ENCODE measurements around the gene AK2.
"Not testable (repeated sequence)": the region's sequence is repeated elsewhere in the genome, so short reads cannot be mapped to it uniquely, and the experiment has no call there.

The AK2 gene

DNA sequence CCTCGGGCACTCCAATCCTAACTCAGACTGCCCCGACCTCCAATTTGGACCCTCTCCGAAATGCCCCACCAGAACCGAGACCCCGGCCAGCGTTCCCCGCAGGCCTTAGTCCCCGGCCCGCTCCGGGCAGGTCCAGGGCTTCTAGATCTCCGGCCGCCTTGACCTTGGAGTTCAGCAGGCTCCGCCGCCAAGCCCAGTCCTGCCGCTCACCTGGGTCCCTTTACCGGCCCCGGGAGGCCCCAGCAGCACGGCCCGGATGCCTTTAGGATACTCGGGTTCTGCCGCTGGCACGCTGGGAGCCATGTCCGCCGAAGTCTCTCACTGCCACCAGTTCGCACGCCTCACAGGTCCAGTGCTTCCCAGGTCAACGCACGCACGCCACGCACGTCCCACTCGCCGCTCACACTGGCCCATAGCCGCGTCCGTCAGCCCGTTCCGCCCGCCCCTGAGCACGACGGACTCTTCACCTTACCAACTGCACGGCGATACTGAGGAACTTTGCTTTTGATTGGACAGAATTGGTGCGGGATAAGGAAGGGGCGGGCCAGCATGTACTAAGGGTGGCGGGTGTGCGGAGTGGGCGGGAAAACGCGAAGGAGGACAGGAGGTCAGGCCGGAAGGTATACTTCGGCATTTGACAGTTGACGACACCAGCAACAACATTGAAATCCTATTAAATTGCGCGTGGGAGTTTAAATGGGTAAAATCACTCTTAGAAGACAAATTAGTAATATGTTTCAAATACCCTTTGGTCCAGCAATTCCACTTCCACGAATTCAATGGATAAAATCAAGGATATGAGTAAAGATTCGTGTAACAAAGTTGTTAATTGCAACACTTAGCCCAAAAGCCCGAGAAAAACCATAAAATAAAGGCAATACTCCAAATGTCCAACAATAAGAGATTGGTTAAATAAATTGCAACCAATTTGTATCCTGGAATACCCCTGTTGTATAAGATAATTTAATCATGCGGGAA lies at the start of gene AK2:
TSS of gene AK2 (minus strand) at position 358 of the 978 bp plus-strand sequence. CDS start at position 303, 55 bp downstream.
- DNase-seq (ENCODE audit: low read depth), result peak; percentile 70

DNA sequence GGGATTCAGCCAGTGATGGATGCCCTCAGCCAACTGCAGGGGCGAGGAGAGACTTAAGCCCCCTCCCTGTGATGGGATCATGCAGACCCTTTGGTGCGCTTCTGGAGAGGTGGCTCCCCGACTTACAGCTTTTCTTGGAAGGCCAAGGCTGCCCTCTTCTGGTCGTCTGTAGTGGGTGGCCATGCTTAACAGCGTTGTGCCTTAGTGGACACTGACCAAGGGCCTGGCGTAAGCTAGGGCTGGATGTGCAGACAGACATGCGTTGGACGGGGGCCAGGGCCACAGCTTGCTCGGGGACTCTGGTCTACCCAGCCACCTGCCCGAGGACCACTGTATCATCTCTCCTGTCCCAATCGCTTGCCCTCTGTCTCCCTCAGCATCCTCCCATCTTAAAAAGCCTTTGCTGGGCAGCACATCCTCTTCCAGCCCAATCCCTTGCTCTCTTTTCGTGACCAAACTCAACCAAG lies 49.7 kb upstream of the AK2 start:
- DNase-seq (ENCODE audit: low read depth), result no peak

DNA sequence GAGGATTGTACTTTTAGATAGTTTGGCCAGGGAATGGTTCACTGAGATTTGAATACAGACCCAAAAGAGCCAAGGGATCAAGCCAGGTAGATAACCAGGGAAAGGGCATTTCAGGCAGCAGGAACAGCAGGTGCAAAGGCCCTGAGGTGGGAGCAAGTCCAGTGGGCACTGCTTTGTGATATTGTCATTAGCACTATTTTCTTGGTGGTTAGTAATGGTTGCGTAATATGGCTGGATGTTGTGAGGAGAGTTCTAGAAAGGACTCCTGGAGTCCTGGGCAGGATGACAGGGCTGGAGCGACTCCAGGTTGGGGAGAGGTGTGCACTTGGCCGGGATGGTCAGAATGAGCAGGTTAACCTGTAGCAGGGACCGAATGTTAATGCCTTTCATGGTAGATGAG lies 48.6 kb upstream of the AK2 start:
- DNase-seq (ENCODE audit: low read depth), result no peak

DNA sequence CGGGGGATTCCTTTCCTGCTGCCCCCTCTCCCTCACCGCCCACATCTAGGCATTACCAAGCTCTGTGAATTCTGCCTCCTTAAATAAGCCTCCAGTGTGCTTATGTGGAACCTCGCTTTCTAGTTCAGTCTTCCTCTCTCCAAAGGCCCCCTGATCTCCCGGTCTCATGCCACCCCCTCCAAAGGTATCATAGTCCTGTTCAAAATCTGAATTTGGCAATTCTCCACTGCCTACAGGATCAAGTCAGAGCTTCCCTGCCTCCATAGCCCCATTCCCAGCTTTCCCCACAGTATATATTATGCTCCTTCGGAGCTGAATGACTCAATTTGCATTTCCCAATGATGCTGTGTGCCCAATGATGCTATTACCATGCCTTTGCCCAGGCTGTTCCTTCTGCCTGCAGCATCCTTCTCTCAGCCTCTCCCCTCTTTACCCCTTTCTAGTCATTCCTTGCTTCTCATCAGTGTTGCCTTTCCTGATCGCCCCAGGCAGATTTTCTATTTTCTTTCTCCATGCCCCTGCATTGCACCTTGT lies 46.0 kb upstream of the AK2 start:
- DNase-seq (ENCODE audit: low read depth), result no peak

DNA sequence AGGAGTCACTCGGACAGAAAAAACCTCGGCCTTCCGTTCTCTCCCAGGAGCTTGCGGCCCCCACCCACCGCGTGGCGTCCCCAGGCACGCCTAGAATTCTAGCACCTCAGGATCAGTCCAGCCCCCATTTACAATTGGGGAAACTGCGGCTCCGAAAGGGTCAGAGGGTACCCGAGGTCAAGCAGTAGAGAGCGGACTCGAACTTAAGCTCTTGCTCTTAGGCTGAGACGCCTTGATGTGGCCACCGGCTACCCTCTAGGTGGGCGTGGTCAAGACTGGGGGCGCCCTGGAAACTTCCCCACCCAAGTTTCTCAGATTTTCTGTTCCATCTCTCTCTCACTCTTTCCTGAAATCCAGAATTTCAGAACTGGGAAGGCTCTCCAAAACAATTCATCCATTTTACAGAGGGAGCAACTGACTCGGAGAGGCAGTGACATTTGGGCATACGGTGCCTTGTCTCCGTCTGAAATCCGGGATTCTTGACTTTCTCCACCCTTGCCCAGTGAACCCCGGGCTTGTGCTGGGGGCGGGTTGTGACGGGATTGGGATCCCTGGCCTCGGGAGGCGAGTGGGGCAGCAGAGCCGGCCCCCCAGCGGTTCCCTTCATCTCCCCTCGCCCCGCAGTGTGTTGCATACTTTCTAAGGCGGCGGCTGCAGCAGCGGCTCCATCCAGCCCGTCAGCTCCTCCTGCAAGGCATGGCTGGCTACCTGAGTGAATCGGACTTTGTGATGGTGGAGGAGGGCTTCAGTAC lies 45.0 kb upstream of the AK2 start:
- no peak for DNase-seq (ENCODE audit: low read depth)

DNA sequence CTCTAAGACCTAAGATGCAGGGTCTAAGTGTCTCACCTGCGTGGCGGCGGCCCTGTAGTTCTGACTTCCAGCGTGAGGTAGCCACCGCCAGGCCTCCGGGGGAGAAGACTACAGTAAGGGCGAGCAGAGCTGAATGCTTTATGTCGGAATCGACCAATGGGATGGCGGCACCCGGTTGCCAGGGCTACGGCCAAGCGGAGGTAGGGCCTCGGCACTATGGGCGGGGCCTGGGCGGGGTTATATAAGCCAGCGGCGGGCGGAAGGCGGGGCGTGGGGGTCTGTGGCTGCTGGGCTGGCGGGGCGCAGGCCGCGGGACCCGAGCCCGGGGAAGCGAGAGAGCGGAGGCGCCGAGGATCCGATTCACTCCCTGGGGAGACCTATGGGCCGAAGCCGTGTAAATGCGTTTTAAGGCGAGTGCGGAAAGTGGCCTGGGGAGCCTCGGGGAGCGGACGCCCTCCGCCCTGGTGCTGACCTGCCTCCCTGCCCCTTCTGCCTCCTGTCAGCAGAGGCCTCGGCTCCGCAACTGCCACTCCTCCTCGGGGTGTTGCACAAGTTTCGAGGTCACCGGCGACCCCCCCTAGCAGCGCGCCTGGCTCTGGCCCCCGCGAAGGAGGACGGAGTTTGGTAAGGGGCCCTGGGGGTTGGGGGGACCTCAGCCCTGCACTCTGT lies 44.3 kb upstream of the AK2 start, which contains the start of gene AZIN2:
TSS of gene AZIN2 (plus strand) at position 269 of the 669 bp plus-strand sequence. CDS start 1,097 bp downstream, outside the sequence.
- peak; percentile 99 for DNase-seq (ENCODE audit: low read depth)

DNA sequence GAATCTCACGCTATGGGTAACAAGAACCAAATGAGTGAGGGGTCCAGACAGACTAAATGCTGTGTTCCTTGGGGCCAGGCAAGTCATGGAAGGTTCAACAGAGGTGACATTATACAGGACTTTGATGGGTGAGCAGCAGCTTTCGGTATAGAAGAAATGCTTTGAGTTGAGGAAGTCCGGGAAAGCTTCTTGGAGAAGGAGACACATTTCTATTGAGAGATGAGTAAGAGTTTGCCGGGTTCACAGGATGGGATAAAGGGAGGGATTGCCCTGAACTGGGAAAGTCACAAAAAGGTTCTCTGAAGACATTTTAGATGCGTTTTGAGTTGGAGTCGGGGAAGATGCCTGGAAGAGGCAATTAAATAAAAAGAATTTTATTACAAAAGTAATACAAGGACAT lies 43.7 kb upstream of the AK2 start:
- DNase-seq (ENCODE audit: low read depth), result no peak

DNA sequence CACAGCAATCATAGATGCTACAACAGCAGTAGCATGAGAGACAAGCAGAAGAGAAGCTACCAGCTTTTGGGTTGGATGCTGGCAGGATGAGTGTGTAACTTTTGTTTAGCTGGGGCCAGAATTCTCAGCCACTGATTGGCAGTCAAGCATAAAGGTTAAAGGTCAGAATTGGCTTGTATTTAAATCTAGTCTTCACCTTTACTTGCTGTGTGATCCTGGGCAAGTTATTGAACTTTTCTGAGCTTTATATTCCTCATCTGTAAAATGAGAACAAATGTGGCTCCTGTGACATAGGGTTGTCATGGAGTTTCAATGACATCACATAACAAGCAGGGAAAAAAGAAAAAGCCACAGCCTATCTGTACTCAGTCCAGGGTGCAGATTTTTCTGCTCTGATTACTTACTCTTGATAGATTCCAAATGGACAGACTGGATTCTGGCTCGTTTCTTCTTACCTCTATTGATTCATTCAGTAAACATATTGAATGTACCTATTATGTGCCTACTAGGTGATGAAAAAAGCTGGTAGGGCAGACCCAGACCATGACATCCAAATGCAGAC lies 41.4 kb upstream of the AK2 start:
- DNase-seq (ENCODE audit: low read depth), result no peak

DNA sequence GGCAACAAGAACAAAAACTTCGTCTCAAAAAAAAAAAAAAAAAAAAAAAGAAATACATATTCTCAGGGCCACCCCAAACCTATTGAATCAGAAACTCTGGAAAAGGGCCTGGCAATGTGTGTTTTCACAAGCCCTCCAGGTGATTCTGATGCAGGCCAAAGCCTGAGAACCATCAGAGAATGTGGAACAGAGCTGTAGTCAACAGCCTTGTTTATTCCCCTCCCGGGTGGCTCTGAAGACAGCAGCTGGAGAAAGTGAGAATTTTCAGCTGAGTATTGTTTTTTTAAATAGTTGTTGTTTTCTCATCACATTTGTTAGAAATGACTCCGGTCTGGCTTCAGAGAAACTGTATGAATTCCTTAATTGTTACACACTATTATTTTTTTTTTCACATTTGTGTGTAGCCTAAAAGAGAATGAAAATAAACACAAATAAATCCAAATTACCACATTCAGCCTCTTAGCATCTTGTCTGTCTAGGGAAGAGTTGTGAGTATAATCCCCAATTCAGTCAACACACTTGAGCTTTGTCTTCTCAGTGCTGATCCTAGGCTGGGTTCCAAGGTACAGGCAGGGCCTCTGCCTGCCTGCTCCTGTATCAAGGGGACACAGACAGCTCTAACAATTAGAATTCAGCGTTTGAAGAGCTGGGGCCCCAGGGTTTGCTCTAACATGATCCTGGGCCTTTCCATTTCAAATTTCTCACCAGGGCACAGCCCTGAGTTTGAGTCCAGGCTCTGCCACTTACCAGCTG lies 37.7 kb upstream of the AK2 start:
- DNase-seq (ENCODE audit: low read depth), result no peak

DNA sequence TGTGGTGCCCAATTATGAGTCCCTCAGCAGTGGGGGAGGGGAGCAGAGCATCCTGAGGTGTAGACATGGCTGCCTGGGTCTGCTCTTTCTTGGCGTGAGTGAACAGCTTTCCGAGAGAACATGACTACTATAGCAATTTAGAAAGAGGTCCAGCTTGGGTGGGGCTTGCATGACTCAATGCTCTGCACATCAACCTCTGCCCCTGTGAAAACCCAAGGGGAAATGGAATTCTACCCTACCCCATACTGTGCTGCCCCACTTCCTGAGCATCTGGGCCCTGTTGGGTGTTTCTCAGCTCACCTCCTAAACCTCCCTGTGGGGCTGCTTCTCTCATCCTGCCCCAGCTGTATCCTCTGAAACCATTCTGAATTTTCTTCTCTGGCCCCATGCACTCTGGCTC lies 36.0 kb upstream of the AK2 start:
- no peak for DNase-seq (ENCODE audit: low read depth)

DNA sequence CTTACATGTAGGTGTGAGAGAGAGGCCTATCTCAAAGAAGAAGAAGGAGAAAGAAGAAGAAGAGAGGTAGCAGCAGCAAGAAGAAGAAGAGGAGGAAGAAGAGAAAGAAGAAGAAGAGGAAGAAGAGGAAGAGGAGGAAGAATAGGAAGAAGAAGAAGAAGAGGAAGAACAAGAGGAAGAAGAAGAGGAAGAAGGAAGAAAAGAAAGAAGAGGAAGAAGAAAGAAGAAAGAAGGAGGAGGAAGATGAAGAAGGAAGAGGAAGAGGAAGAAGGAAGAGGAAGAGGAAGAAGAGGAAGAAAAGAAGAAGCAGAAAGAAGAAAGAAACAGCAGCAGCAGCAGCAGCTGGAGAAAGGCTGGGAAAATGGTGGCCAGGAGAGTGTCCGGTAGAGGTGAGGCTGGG lies 33.9 kb upstream of the AK2 start:
- no peak for DNase-seq (ENCODE audit: low read depth)

DNA sequence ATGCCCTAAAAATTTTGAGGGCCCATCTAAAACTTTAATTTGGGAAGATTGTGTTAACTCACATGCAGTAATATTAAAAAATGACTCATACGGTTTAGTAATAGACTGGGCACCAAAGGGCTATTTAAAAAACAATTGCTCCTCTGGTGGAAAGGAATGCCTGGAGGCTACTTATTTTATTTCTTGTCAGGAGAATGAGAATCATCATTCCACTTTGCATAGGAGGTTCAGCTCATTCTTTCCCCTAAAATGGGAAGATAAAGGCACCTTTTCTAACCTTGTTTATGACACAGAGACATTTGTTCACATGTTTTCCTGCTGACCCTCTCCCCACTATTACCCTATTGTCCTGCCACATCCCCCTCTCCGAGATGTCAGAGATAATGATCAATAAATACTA lies 31.4 kb upstream of the AK2 start:
- not testable (repeated sequence) for DNase-seq (ENCODE audit: low read depth)

DNA sequence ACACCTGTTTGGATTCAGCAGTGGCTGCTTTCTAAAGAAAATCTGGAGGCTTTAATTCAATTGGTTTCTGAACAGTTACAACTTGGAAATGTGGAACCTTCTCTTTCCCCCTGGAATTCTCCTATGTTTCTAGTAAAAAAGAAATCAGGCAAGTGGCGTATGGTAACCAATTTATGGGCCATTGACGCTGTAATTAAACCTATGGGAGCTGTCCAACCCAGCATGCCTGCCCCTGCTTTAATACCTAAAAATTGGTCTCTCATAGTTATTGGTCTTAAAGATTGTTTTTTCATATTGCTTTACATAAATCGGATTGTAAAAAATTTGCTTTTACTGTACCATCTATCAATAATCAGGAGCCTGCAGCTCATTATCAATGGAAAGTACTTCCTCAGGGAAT lies 29.8 kb upstream of the AK2 start:
- not testable (repeated sequence) for DNase-seq (ENCODE audit: low read depth)

DNA sequence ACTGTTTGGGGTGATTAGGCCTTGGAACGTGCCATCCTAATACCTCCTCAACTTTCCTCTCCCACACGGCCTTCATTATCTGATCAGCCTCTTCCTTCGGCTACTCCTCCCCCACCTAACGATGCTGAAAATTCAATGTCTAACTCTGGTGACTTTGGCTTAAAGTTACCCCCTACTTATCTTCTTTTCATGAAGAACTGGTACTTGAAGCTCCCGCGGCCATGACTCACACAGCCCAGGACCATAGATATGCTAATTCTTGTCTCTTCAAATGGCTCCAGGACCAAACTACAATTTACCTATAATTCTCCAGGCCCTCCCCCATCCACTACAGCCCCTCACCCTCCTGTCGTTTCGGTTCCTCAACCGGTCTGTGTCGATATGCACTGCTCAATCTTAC lies 28.6 kb upstream of the AK2 start:
- DNase-seq (ENCODE audit: low read depth), result no peak

DNA sequence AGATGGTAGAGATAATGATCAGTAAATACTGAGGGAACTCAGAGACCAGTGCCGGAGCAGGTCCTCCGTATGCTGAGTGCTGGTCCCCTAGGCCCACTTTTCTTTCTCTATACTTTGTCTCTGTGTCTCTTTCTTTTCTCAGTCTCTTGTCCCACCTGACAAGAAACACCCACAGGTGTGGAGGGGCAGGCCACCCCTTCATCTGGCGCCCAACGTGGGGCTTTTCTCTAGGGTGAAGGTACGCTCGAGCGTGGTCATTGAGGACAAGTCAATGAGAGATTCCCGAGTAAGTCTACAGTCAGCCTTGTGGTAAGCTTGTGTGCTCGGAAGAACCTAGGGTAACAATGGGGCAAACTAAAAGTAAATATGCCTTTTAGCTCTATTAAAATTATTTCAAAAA lies 27.6 kb upstream of the AK2 start:
- not testable (repeated sequence) for DNase-seq (ENCODE audit: low read depth)

DNA sequence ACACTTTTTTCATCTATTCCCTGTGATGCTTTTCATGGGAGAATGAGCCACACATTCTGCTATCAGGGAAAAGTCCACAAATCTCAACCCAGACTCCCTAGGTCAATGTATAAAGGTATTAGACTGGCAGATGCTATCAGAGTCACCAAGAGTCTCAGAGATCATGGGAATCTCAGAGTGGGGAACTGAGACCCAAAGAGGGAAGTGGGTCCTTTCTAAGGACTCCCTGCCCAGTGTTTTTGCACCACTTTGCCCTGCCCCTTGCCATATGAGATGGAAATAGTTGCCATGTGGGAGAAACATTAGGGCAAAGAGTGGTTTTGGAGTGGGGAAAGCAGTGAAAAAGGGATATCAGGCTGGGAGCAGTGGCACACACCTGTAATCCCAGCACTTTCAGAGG lies 25.2 kb upstream of the AK2 start:
- no peak for DNase-seq (ENCODE audit: low read depth)

DNA sequence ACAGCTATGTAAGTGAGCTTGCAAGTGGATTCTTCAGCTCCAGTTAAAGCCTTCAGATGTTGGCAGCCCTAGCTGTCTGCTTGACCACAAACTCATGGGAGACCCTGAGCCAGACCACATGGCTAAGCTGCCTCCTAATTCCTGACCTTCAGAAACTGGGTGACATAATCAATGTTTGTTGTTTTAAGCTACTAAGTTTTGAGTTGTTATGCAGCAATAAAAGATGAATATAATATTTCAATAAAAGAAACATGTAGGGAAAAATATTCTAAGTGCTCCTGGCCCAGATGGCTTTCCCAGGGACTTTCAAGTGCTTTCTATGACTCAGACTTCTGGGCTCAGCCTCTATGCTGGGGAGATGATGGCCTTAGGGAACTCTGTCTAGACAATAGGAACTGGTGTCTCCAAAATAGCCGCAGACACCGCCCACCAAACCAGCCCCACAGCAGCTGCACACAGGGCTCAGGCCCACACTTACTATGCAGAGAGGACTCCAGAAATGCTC lies 23.9 kb upstream of the AK2 start:
- DNase-seq (ENCODE audit: low read depth), result no peak

DNA sequence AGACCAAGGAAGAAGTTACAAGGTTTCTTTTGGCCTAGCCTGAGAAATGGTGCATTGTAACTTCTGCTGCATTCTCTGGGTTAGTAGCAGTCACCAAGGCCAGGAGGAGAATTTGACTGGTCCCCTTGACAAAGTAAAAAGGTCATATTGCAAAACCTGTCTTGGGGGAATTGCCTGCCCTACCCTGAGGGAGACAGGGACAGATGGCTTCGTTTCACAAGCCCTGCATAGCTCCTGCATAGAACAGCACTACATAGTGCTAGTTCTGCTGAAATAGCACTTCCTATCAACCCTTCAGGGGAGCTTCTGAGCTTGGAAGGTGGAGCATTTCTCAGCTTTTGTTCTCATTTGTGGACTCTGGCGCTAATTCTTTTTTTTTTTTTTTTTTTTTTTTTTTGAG lies 20.4 kb upstream of the AK2 start:
- no peak for DNase-seq (ENCODE audit: low read depth)

DNA sequence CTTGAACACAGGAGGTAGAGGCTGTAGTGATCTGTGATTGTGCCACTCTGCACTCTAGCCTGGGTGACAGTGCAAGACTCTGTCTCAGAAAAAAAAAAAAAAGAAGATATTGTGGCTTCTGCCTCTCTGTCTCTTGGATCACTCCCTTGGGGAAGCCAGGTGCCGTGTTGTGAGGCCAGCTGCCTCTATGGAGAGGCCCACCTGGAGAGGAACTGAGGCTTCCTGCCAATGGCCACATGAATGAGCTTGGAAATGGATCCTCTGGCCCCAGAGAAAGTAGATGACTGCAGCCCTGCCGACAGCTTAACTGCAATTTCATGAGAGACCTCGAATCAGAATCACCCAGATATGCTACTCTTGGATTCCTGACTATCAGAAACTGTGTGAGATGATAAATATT lies 19.7 kb upstream of the AK2 start:
- no peak for DNase-seq (ENCODE audit: low read depth)

DNA sequence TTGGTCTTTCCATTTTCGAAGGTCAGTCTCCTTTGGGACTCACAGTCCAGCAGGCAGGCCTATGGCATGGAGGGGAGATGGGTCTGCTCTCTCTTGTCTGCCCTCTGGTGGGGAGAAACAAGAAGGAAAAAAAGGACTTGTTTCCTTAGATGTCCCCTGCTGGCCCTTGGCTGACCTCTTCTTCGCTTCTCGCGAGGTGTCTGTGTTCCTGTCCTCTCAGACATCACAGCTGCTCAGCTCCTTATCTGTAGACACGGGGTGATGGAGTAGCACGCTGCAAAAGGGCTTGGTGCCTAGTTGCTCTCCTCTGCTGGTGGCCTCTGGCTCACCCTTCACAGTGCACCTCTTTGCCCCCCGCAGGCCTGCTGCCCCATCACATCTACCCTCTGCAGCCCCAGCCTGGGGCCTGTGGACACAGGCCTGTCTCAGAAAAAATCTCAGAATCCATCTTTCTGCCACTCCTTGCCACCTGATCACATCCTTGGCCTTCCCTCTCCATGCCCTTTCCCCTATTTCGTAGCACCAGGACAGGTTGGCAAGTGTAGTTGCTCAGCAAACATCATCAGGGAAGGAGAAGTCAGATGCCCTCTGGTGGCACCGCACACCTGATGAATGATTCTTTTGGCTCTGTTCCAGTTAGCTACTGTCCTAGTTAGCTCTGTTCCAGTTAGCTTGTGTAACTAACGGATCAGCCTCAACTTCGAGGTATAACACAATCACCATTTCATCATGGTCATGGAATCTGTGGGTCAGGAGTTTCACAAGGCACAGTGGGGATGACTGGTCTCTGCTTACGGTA lies 18.7 kb upstream of the AK2 start:
- no peak for DNase-seq (ENCODE audit: low read depth)

Data from stimulated activated CD8-positive, alpha-beta memory T cell treated with anti-CD3 and anti-CD28 coated beads, Interleukin-15, amount 100 ng/mL, for 1 hour (primary cell).